GM12873 (cell line): Measurements from ENCODE around the gene SFTA2.

Experiments
- TF ChIP-seq, protein P1 (sequence below): IDR thresholded peaks from 2 replicates; pipeline ENCODE4 v1.5.1; 2012; ENCODE audit warnings: low read depth, mild to moderate bottlenecking, moderate library complexity, low read length, control low read depth; ENCODE audit not compliant: insufficient read depth; ENCODE audit errors: missing control alignments

The SFTA2 gene

DNA sequence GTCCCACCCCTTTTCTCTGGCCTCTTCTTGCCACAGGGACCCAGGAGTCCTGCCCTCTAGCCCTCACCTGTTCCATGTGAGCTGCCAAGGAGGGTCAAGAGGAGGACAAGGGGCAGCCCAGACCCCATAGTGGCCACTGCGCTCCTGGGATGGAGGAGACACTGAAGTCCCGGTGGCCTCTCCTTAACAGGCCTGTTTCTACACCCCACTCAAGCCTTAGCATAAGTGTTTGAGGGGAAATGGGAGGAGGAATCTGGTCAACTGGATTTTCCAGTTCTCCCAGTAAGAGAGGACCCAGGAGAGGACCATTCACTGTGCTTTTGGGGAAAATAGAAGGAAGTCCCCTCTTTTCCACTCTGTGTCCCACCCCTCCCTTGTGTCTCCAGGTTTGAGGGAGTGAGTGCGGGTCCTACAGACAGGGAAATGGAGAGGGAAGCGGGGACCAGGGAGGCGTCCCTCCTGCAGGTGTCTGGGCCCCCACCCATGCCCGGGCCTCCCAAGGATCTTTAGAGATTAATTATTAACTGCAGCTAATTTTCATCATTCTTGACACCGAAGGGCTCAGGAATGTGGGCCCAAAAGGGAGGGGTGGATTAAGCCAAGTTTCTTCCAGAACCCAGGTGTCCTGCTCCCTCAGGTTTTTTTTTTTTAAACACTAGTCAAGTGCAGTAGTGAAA, at the start of gene SFTA2:
SFTA2 (minus strand) TSS at position 202 of the 677 bp plus-strand sequence; CDS start at position 128, 74 bp downstream.
- TF ChIP-seq, protein P1, sequence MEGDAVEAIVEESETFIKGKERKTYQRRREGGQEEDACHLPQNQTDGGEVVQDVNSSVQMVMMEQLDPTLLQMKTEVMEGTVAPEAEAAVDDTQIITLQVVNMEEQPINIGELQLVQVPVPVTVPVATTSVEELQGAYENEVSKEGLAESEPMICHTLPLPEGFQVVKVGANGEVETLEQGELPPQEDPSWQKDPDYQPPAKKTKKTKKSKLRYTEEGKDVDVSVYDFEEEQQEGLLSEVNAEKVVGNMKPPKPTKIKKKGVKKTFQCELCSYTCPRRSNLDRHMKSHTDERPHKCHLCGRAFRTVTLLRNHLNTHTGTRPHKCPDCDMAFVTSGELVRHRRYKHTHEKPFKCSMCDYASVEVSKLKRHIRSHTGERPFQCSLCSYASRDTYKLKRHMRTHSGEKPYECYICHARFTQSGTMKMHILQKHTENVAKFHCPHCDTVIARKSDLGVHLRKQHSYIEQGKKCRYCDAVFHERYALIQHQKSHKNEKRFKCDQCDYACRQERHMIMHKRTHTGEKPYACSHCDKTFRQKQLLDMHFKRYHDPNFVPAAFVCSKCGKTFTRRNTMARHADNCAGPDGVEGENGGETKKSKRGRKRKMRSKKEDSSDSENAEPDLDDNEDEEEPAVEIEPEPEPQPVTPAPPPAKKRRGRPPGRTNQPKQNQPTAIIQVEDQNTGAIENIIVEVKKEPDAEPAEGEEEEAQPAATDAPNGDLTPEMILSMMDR: no peak

DNA sequence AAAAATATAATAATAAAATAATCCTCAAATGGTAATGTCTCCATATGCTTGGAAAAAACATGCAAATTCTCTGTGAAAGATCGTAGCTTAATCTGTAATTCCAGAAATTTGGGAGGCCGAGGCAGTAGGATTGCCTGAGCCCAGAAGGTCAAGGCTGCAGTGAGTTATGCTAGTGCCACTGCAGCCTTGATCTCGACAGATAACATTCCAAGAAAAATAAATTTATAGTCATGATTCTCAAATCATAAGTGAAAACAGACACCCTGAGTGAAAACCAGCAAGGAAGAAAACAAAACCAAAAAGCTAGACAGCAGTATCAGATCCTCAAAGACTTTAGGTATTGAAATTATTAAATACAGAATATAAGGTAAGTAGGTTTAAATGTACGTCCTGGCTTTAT, 47.7 kb upstream of the SFTA2 start:
- TF ChIP-seq, protein P1: no peak

DNA sequence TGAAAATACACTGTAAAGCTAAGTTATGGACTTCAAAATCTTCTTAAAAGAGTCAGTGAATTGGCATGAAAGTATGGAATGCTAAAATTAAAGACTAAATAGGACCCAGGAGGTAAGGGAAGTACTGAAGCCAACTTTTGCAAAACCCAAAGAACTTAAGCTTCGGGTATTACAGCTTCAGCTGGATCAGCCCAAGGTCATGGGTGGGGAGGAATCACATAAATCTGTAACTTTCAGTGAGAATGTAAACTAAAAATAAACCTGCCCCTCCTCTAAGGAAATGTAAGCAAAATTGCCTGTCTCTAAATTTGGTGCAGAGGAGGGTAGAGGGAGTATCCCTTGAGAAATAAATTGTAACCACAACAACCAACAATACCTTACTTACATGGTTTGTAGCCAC, 47.2 kb upstream of the SFTA2 start:
- TF ChIP-seq, protein P1: no peak

DNA sequence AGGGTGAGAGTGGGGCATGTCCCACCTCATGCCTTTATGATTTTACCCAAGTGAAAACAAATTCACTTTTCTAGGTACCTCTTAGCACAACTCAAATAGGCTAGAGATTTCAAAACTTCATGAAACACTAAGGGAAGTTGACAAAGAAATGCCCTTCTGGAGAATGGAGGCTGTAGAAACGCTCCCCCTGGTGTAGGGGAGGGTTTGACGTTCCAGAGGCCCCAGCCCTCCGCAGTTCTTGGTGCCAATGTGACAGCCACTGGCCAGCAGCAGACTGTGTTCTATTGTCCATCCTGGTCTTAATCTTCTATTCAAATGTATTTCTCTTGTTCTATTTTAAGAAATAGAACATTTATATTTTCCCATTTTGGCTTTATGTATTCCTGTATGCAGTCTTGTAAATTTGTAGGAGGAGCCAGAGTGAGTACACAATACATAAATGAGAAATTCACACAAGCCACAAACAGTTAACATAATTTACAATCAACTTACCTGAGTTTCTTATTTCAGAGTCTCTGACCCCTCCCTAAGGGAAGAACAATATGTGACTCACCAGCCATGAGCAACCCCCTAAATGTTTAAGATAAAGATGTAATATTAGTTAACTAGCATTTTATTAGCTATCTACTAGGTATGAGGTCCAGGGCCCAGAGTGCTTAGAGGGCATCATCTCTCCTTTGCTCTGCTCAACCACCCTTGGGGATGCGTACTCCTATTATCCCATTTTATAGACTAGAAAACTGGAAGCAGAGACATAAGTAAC, 42.7 kb upstream of the SFTA2 start:
- TF ChIP-seq, protein P1: no peak

DNA sequence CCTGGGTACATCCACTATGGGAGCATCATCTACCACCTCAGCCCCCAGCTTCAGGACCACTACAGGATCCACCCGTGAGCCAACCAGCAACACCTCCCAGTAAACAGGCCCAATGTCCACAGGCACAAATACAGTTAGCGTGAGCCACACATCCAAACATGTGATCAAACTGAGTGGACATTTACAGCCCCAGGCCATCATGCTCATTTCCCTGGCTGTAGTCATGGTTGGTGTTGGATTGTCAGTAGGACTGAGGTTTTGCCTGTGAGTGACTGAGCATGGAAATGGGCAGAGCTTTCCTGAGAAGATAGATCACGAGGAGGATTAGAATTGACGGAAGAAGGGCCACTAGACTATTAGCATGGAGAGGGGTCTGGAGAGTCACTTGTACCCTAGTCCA, 40.8 kb upstream of the SFTA2 start:
- TF ChIP-seq, protein P1: no peak

DNA sequence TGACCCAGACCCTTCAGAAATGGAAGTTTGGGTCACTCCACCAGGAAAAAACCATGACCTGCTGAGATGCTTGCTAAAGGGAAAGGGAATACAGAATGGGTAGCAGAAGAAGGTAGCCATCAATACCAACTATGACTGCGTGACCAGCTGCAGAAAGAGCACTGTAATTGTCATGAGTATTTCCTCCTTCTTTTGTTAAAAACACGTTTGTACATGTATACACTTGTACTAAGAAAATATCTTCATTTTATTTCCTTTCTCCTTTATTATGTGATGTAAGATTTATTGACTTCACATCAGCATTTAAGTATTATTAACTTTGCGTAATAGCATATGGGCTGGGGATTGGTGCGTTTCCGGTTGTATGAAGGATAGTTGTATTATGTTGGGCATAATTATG, 39.0 kb upstream of the SFTA2 start:
- TF ChIP-seq, protein P1: no peak

DNA sequence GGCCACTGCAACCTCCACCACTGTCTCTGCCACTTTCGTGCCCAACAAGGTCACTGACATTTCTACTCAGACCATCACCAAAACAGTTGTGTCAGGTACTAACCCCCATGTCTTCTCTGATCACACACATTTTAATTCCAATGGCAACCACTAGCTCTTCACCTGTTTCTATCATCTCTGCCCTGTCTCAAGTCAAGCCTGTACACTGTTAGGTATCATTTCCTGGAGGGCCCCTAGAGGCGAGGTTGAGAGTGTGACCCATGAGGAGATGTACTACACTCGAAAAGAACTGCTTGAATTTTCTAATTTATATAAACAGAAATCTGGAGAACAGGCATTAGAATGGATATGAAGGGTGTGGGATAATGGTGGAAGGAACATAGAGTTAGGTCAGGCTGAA, 34.2 kb upstream of the SFTA2 start:
- TF ChIP-seq, protein P1: peak; percentile 16
